GOT3 (cell line): ENCODE data around the gene RPL34.
"Not testable (repeated sequence)": the region's sequence is repeated elsewhere in the genome, so short reads cannot be mapped to it uniquely, and the experiment has no call there.

ENCODE experiments used
- DNase-seq: peaks from one replicate; lab custom pipeline; 2025; ENCODE audit warnings: mixed read lengths; lab: John Stamatoyannopoulos, UW

RPL34 gene

DNA sequence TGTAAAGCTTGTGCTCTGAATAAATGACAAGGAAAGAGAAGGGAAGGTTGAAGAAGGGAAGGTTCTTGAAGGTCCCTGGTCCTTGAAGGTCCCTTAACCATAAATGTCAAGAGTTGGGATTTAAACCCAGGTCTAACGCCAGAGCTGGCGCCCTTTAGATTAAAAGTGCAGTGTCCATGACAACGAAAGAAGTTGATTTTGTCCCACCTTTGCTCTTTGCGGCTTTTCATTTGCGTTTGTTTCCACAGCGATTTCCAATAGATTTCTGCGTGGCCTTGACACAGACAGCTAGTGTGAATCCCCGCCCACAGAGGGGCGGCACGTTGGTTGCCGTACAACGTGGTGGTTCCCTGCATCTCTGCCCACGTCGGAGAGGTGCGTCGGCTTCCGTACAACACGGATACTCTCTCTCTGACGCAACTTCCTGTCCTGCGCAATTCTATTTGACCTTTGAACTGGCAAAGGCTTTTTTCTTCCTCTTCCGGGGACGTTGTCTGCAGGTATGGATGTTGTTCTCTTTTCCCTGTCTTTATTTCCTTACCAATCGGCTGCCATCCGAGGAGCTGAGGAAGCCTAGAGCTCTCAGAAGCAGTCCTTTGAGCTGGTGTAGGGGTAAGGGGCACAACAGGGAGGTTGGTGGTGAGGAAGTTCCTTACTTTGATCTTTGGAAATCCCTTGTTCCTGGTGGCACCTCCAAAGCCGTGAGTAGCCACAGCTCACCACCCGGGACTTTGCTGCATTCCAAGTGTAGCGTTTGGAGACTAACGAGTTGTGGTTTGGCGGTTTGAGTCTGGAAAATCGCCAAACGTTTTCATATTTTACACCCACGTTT lies at the start of gene RPL34:
TSS of gene RPL34 (plus strand) at position 476 of the 832 bp plus-strand sequence. CDS start 1,384 bp downstream, outside the sequence.
- peak; percentile 33 for DNase-seq

DNA sequence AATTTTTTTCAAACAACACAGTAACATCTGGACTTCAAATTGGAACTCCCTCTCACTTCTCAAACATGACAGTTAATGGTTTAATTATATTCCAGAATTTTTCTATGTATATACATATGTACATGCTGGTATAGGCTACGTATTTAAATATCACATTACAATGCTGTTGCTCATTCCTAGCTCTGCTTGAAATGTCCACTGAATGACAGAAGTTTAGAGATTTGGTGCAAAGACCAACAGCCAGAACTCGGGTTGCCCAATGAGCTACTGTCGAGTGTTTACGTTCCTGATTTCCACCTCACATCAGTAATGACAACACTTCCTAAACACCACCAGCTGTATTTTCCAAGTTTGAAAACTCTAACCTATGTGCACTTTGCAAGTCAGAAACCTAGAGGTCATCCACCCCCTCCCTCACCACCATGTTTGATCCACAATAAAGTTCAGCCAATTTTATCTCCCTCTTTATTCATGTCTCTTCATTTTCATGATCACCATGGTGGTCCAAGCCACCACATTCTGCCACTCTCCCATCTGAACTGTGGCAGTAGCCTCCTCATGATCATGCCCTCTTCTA lies 49.3 kb upstream of the RPL34 start:
- DNase-seq, result no peak

DNA sequence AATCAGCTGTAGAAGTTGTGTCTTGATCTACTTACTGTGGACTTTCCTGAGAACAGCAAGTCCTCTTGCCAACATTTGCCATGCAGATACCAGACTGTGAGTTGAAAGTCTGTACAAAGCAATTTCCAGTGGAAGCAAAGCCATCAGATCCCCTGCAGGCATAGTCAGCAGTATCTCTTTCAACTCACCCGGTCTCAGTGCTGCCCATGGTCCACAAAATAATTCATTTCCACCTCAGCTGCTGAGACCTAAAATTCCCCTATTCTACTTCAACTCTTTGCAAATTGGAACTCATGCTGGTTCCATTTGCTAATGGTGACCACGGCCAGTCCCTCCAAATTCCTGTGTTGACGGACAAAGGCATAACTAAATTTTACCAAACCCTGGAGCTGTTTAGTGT lies 46.0 kb upstream of the RPL34 start:
- DNase-seq, result no peak

DNA sequence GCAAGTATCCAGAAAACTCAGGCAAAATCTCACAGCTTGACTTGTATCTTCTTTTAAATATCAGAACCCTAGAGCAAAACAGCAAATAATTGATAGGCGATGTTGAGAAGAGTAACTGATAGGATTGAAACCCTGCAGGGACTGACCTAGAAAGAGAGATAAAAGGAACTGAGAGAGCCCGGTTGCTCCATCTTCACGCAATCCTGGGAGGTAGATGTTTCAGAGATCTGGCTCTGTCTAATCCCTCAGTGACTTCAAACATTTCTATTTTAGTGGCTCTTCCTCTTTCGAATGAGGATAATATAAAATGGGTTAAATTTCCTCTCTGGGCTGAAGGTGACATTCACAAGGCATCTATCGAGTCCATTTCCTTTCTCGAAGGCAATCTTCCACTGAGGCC lies 39.3 kb upstream of the RPL34 start:
- DNase-seq, result no peak

DNA sequence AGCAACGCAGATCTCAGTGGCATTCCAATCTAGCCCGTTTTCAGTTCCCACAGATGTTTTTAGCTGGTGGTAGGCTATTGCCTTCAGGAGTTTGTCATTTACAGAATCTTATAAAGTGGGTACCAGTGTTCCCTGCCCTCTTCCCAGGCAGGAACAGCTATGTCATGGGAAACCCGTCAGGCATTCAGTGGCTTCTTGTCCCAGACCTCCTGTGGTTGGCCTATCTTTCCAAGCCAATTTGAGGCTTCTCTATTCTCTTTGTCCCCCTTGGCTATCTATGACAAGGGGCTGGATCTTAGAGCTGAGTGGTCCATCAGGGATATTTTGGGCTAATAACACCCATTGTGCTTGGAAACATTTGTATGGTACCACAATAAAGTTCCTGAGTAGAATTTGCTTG lies 33.6 kb upstream of the RPL34 start:
- DNase-seq, result no peak

DNA sequence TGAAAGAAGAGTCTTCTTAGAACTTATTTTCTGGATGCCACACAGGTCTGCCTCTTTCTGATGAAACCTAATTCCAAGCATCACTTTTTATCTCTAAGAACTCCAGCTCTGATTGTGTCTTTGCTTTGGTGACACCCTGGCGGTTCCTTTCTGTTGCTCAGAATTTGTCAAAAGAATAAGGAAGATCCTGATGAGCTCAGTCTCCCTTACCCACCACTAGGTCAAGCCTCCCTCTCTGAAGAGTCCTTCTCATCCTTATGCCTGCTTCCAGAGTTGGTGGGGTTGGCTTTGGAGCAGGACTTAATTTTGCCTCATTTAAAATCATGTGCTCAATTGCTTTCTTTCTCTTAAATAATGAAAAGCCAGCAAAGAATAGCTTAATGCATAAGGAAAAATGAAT lies 31.5 kb upstream of the RPL34 start:
- DNase-seq, result no peak

DNA sequence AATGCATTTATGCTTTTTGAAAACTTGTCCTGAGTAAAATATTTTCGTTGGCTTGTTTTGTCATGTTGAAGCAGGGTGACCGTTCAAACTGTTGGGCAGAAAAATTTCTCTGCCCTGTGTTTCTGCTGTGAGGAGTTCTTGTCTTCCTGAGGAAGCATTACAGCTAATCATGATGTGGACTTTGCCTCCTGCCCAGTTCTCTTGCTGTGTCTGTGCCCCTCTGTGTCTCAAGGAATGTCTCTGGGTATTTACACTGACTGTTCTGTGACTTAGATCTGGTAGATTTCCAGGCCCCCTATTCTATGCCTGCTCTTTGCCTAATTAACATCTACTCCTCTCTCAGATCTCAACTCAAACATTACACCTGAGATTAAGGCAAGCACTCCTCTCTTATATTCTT lies 30.4 kb upstream of the RPL34 start:
- no peak for DNase-seq

DNA sequence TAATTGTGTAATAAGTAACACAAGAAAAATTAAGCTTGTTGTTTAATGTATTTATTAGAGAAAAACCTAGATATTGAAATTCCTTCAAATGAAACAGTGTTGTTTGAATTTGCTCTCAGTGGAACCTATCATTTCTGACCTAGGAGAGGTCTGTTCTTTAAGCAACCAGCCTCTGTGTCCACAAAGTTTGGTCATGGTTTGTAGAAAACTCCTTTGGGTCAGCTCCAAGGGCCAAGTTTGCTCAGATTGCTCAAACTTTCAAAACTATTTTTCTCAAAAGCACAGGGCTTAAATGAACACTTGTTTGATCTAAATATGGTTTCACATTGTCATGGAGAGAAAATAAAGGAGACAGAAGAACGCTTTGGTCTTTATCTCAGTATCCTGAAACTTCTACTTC lies 29.6 kb upstream of the RPL34 start:
- DNase-seq, result no peak

DNA sequence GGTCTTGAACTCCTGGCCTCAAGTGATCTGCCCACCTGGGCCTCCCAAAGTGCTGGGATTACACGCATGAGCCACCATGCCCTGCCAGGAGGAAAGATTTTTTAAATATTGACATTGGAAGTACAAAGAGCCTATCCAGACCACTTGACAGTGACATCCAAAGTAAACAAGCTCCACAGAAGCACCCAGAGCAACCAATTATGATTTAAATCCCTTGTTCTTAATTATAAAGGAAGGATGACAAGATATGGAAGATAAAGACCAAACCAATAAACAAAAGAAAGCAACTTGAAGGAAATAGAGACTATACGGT lies 27.7 kb upstream of the RPL34 start:
- no peak for DNase-seq

DNA sequence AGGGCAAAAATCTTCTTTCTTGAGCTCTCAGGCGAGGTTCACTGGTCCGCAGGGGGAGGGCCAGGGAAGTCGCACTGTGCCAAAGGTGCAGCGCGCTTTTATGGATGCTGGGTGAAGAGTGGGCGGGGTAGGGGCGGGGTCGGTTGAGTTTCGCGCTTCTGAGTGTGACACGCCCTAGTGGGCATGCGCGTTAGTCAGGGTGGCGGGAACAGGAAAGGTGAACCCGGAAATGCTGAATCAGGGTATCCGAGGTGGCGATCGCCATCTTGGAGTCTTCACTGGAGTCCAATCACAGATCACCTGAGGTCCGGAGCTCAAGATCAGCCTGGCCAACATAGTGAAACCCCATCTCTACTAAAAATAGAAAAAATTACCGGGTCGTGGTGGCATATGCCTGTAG lies 26.1 kb upstream of the RPL34 start:
- not testable (repeated sequence) for DNase-seq

DNA sequence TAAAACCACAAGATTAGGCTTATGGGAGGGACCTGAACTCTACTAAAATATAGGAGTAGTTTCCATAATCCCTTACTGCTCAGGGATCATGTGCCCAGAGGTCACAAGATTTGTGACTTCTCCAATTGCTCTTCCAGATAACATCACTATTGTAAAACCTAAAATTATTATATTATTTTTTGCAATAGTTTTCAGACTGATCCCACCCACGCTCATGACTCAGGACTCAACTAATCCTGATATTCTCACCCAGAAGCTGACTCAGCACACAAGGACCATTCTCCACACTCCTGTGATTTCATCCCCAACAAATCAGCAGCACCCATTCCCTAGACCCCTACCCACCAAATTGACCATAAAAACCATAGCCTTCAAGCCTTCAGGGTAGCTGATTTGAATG lies 24.0 kb upstream of the RPL34 start:
- DNase-seq, result no peak

DNA sequence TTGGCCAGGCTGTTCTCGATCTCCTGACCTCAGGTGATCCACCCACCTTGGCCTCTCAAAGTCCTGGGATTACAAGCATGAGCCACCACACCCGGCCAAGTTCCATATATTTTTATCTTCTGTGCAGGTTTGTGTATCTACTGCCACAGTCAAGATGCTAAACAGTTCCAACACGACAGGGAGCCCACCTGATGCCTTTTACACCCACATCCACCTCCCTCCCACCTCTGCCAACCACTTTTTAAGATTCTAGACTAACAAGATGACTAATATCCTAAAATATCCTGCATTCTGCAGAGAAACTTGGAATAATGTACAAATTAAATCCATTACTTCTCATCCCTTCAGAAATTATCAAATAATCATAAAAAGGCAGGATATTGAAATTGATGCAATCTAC lies 19.3 kb upstream of the RPL34 start:
- DNase-seq, result no peak

DNA sequence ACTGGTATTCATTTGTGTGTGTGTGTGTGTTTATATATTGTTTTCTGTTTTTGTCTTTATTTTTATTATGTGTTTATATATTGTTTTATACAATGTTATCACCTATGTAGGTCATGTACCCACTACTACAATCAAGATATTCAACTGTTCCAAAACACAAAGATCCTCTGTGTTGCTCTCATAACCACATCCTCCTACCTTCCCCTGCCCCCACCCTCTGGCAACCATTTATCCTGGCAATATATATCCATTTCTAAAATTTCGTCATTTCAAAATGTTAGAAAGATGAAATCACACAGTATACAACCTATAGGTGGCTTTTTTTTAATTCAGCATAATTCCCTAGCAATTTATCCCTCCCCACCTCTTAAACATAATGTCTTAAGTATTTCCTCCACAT lies 18.8 kb upstream of the RPL34 start:
- DNase-seq, result no peak

DNA sequence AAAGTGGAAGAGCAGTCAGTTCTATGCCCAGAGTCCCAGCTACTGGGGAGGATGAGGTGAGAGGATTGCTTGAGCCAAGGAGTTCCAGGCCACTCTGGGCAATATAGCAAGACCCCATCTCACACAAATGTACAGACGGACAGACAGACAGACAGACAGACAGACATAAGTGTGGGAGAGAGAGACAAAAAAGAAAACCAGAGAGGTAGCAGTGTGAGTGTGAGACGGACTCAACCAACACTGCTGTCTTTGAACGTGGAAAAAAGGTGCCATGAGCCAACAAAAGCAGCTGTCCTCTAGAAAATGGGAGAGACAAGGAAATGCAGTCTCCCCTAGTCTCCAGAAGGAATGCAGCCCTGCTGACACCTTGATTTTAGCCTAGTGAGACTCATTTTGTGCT lies 18.2 kb upstream of the RPL34 start:
- no peak for DNase-seq

DNA sequence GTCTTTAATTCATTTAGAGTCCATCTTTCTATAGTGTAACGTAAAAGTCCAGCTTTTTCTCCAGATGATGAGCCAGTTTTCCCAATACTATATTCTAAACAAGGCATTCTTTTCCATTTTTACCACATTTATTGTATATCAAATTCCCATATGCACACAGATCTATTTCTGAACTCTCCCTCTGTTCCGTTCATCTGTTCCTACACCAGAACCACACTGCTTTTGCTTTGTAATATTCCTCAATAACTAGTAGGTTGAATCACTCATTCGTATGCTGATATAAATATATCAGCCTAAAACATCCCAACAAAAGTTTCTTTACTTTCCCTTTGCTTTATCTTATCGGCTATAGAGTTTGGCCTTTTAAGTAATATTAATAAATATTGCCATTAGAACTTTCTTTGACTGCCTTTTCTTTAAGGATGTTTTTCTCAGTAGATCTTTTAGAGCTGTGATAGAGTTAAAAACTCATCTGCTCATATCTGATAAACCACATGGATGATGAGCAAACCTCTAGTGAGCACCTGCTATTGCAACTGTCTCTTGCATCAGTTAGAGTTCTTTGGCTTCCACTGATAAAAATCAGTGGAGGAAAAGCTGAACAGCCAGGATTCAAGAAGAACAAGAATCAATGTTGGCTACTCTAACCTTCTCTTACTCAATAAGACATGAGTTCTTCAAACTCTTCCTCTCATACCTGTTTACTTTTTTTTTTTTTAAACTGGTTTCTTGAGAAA lies 13.1 kb upstream of the RPL34 start:
- no peak for DNase-seq

DNA sequence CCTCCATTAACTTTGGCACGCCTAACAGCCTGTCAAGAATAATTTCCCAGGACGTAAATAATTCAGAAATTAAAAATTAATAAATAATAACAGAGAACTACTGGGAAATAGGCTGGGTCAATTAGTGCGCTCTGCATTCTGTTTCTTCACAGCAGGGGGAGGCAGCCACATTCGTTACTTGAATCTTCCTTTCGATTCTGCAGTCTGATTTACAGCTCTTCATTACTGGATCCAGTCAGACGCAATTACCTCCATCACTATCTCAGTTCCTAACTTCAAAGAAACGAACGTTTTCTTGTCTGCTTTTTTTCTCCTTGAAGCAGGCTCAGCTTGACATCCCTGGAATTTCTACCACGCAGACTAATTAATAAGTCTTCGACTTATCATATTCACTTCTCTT lies 9.0 kb upstream of the RPL34 start:
- DNase-seq, result no peak

DNA sequence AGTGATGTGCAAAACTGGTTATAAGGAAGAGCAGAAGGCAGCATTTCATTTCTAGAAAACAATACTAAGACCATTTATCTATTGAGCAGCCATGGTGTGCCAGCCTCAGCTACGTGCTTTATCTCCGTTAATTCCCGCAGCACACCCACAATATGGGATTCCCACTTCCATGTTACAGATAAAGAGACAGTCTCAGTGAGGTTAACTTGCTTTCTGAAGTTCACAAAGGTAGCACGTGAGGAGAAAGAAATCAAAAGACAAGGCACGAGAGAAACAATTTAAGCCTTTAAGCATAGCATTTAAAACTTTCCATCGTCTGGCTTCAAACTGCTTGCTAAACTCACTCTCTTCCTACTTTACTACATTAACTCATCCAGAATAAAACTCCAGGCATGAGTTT lies 8.0 kb upstream of the RPL34 start:
- DNase-seq, result no peak

DNA sequence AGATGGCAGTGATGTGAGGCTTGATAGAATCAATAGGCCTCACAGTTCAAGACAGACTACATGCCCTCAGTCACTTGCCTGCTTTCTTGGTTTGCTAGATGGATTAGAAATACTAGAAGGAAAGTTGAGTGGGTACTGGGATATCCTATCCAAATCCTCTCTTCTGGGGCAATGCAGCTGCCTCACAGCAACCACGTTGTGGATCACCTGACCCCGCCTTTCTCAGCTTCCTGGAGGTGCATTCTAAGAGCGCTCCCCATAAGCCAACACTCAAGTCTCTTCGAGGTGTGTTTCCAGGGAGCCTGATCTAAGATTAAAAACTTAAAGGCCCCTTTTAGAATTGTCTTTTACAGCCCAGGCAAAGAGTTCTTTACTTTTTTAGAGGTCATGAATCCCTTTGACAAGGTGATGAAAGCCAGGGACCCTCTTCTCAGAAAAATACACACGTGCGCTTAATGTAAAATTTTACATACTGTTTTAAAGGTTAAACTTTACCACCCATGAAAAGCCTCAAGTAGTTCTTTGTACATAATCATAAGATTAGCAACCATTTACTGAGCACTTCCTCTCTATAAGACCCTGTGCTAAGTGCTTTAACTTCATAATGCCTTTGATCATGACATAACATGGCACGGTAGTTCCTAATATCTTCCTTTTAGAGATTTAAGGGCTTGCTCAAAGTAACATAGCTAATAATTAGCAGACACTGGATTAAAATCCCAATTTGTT lies 840 bp upstream of the RPL34 start:
- DNase-seq, result no peak

DNA sequence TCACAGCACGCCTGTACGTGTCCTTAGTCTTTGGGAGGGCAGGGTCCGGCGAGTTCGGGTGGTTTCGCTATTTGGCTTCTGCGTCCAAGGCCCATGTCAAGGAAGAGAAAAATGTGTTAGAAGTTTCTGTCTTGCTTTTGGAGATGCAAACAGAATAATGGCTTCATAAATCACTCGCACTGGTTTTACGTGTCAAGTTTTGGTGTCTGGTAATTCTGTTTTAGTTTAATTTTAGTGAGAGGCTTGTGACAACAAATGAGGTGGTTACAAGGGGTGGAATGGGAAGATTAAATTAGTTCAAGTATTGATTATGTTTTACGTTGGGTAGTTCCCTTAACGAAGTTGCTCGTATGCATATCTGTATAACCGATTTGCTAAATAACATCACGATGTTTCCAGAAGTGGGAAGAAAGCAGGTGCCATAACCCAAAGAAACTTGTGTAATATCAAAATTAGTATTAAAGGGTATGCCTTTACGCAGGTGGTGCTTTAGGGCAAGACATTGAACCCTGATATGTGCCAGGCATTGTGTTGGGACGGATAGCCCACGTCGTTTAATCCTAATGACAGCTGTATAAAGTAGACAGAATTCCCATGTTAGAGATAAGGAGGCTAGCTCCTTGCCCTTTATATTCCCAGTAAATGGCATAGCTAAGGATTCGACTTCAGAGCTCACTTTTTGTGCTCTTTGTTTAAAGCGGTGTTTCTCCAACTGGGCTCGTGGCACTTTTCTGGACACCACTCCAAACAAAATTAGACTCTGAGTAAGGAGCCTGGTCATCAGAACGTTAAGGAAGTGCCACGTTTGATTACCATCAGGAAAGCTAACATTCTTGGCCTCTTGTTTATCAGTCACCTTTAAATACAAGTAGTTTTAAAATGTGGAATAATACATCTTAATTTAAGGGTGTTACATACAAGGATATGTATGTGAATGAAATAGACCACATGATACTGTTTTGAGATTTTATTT lies 843 bp downstream of the RPL34 start:
- DNase-seq, result no peak

DNA sequence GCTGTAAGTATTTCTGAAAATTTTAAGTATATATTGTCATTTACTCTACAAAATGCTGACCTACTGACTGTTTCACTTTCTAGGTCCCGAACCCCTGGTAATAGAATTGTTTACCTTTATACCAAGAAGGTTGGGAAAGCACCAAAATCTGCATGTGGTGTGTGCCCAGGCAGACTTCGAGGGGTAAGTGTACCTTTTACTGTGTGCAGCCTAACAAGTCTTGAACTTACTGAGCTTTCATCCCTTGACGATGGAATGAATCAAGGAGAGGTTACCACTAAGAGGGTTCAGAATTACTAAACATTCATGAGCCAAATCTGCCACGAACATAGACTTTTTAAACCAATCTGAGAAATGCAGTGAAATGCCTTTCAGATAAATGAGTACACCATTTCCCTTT lies 1.6 kb downstream of the RPL34 start:
- no peak for DNase-seq

DNA sequence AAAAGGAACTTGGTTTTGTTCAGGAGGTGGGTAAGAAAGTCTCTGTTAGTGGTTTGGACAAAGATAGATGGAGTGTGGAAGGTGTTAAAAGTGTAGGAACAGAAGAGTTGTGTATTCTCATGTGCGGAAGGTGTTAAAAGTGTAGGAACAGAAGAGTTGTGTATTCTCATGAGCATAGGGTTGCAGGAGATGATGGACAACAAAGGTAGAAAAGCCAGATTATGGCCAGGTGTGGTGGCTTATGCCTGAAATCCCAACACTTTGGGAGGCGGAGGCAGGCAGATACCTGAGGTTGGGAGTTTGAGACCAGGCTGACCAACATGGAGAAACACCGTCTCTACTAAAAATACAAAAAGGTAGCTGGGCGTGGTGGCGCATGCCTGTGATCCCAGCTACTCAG lies 2.5 kb downstream of the RPL34 start:
- no peak for DNase-seq
